Measurements from ENCODE around the gene PACSIN2.

Gene PACSIN2

GRCh38 chr22:42842658-42843370, 172.1 kb downstream of the PACSIN2 start:
- Histone ChIP-seq H3K27me3 (ENCODE audit: control insufficient read depth in 5 of 5, insufficient read depth in 4 of 5, low read length in 5 of 5) (no peaks in the 10 kb centered on the region), H3K9me3 (ENCODE audit: control insufficient read depth in 5 of 5, low read length in 5 of 5) (no peaks in the 10 kb centered on the region), H3K9ac (ENCODE audit: low read length in 5 of 5) (no peak overlapping the region), H3K4me3 (ENCODE audit: low read depth in 1 of 5, low read length in 5 of 5) (no peak overlapping the region), H3K36me3 (ENCODE audit: control insufficient read depth in 5 of 5, insufficient read depth in 5 of 5, low read length in 5 of 5) (peaks cover 11 to 63% (median 37%) of the 10 kb centered on the region in 5 donors), H3K27ac (ENCODE audit: low read depth, low read length) (no peak overlapping the region), H3K4me1 (ENCODE audit: control insufficient read depth in 5 of 5, insufficient read depth in 5 of 5, low read length in 5 of 5) (no peaks in the 10 kb centered on the region)

- no peaks in the 10 kb centered on the region for H3K27me3 ChIP-seq (ENCODE audit: control insufficient read depth in 5 of 5, insufficient read depth in 4 of 5, low read length in 5 of 5)
- H3K4me3 ChIP-seq (ENCODE audit: low read depth in 1 of 5, low read length in 5 of 5), result no peak overlapping the region
- H3K9ac ChIP-seq (ENCODE audit: low read length in 5 of 5), result no peak overlapping the region
- H3K27ac ChIP-seq (ENCODE audit: low read depth, low read length), result no peak overlapping the region
- H3K4me1 ChIP-seq (ENCODE audit: control insufficient read depth in 5 of 5, insufficient read depth in 5 of 5, low read length in 5 of 5), result no peaks in the 10 kb centered on the region
- no peaks in the 10 kb centered on the region for H3K9me3 ChIP-seq (ENCODE audit: control insufficient read depth in 5 of 5, low read length in 5 of 5)
- H3K36me3 ChIP-seq (ENCODE audit: control insufficient read depth in 5 of 5, insufficient read depth in 5 of 5, low read length in 5 of 5), result peaks cover 7 to 63% (median 29%) of the 10 kb centered on the region in 5 donors
Measured at GRCh38 chr22:42841444-42841843, 173.5 kb downstream of the PACSIN2 start.

- H3K27me3 ChIP-seq (ENCODE audit: control insufficient read depth in 5 of 5, insufficient read depth in 4 of 5, low read length in 5 of 5), result no peaks in the 10 kb centered on the region
- no peak overlapping the region for H3K9ac ChIP-seq (ENCODE audit: low read length in 5 of 5)
Measured at GRCh38 chr22:42837556-42837955, 177.4 kb downstream of the PACSIN2 start.

GRCh38 chr22:42836026-42836425, 178.9 kb downstream of the PACSIN2 start:
- Histone ChIP-seq H3K4me3 (ENCODE audit: low read depth in 1 of 5, low read length in 5 of 5) (no peak overlapping the region), H3K27ac (ENCODE audit: low read depth, low read length) (no peak overlapping the region), H3K27me3 (ENCODE audit: control insufficient read depth in 5 of 5, insufficient read depth in 4 of 5, low read length in 5 of 5) (no peaks in the 10 kb centered on the region), H3K9me3 (ENCODE audit: control insufficient read depth in 5 of 5, low read length in 5 of 5) (no peaks in the 10 kb centered on the region), H3K4me1 (ENCODE audit: control insufficient read depth in 5 of 5, insufficient read depth in 5 of 5, low read length in 5 of 5) (no peaks in the 10 kb centered on the region), H3K9ac (ENCODE audit: low read length in 5 of 5) (no peak overlapping the region), H3K36me3 (ENCODE audit: control insufficient read depth in 5 of 5, insufficient read depth in 5 of 5, low read length in 5 of 5) (peaks cover 23 to 71% (median 48%) of the 10 kb centered on the region in 5 donors)

More at GRCh38 chr22:42837556-42837955, 177.4 kb downstream of the PACSIN2 start:
- Histone ChIP-seq H3K27ac (ENCODE audit: low read depth, low read length) (no peak overlapping the region), H3K36me3 (ENCODE audit: control insufficient read depth in 5 of 5, insufficient read depth in 5 of 5, low read length in 5 of 5) (peaks cover 24 to 67% (median 40%) of the 10 kb centered on the region in 5 donors), H3K4me1 (ENCODE audit: control insufficient read depth in 5 of 5, insufficient read depth in 5 of 5, low read length in 5 of 5) (no peaks in the 10 kb centered on the region), H3K4me3 (ENCODE audit: low read depth in 1 of 5, low read length in 5 of 5) (no peak overlapping the region), H3K9me3 (ENCODE audit: control insufficient read depth in 5 of 5, low read length in 5 of 5) (no peaks in the 10 kb centered on the region)

- H3K36me3 ChIP-seq (ENCODE audit: control insufficient read depth in 5 of 5, insufficient read depth in 5 of 5, low read length in 5 of 5), result peaks cover 26 to 74% (median 56%) of the 10 kb centered on the region in 5 donors
- H3K9me3 ChIP-seq (ENCODE audit: control insufficient read depth in 5 of 5, low read length in 5 of 5), result no peaks in the 10 kb centered on the region
- no peak overlapping the region for H3K9ac ChIP-seq (ENCODE audit: low read length in 5 of 5)
- H3K27ac ChIP-seq (ENCODE audit: low read depth, low read length), result no peak overlapping the region
- H3K4me1 ChIP-seq (ENCODE audit: control insufficient read depth in 5 of 5, insufficient read depth in 5 of 5, low read length in 5 of 5), result no peaks in the 10 kb centered on the region
- no peaks in the 10 kb centered on the region for H3K27me3 ChIP-seq (ENCODE audit: control insufficient read depth in 5 of 5, insufficient read depth in 4 of 5, low read length in 5 of 5)
- H3K4me3 ChIP-seq (ENCODE audit: low read depth in 1 of 5, low read length in 5 of 5), result no peak overlapping the region
Measured at GRCh38 chr22:42834177-42834949, 180.6 kb downstream of the PACSIN2 start.

GRCh38 chr22:42833104-42833503, 181.8 kb downstream of the PACSIN2 start:
- H3K4me3 ChIP-seq (ENCODE audit: low read depth in 1 of 5, low read length in 5 of 5), result no peak overlapping the region
- H3K27me3 ChIP-seq (ENCODE audit: control insufficient read depth in 5 of 5, insufficient read depth in 4 of 5, low read length in 5 of 5), result no peaks in the 10 kb centered on the region
- H3K9me3 ChIP-seq (ENCODE audit: control insufficient read depth in 5 of 5, low read length in 5 of 5), result no peaks in the 10 kb centered on the region
- no peaks in the 10 kb centered on the region for H3K4me1 ChIP-seq (ENCODE audit: control insufficient read depth in 5 of 5, insufficient read depth in 5 of 5, low read length in 5 of 5)
- no peak overlapping the region for H3K9ac ChIP-seq (ENCODE audit: low read length in 5 of 5)
- H3K27ac ChIP-seq (ENCODE audit: low read depth, low read length), result no peak overlapping the region
- H3K36me3 ChIP-seq (ENCODE audit: control insufficient read depth in 5 of 5, insufficient read depth in 5 of 5, low read length in 5 of 5), result peaks cover 31 to 83% (median 58%) of the 10 kb centered on the region in 5 donors

GRCh38 chr22:42831712-42832111, 183.2 kb downstream of the PACSIN2 start:
- Histone ChIP-seq H3K4me3 (ENCODE audit: low read depth in 1 of 5, low read length in 5 of 5) (no peak overlapping the region), H3K9ac (ENCODE audit: low read length in 5 of 5) (no peak overlapping the region), H3K4me1 (ENCODE audit: control insufficient read depth in 5 of 5, insufficient read depth in 5 of 5, low read length in 5 of 5) (no peaks in the 10 kb centered on the region), H3K27me3 (ENCODE audit: control insufficient read depth in 5 of 5, insufficient read depth in 4 of 5, low read length in 5 of 5) (no peaks in the 10 kb centered on the region), H3K27ac (ENCODE audit: low read depth, low read length) (no peak overlapping the region), H3K36me3 (ENCODE audit: control insufficient read depth in 5 of 5, insufficient read depth in 5 of 5, low read length in 5 of 5) (peaks cover 36 to 86% (median 59%) of the 10 kb centered on the region in 5 donors), H3K9me3 (ENCODE audit: control insufficient read depth in 5 of 5, low read length in 5 of 5) (no peaks in the 10 kb centered on the region)

- Histone ChIP-seq H3K36me3 (ENCODE audit: control insufficient read depth in 5 of 5, insufficient read depth in 5 of 5, low read length in 5 of 5) (peaks cover 36 to 89% (median 63%) of the 10 kb centered on the region in 5 donors), H3K27me3 (ENCODE audit: control insufficient read depth in 5 of 5, insufficient read depth in 4 of 5, low read length in 5 of 5) (no peaks in the 10 kb centered on the region), H3K4me1 (ENCODE audit: control insufficient read depth in 5 of 5, insufficient read depth in 5 of 5, low read length in 5 of 5) (no peaks in the 10 kb centered on the region), H3K9me3 (ENCODE audit: control insufficient read depth in 5 of 5, low read length in 5 of 5) (no peaks in the 10 kb centered on the region), H3K27ac (ENCODE audit: low read depth, low read length) (no peak overlapping the region), H3K4me3 (ENCODE audit: low read depth in 1 of 5, low read length in 5 of 5) (no peak overlapping the region), H3K9ac (ENCODE audit: low read length in 5 of 5) (no peak overlapping the region)
Measured at GRCh38 chr22:42830161-42830560, 184.8 kb downstream of the PACSIN2 start.

- Histone ChIP-seq H3K4me1 (ENCODE audit: control insufficient read depth in 5 of 5, insufficient read depth in 5 of 5, low read length in 5 of 5) (no peaks in the 10 kb centered on the region), H3K9ac (ENCODE audit: low read length in 5 of 5) (no peak overlapping the region), H3K36me3 (ENCODE audit: control insufficient read depth in 5 of 5, insufficient read depth in 5 of 5, low read length in 5 of 5) (peaks cover 31 to 89% (median 62%) of the 10 kb centered on the region in 5 donors), H3K27ac (ENCODE audit: low read depth, low read length) (no peak overlapping the region), H3K27me3 (ENCODE audit: control insufficient read depth in 5 of 5, insufficient read depth in 4 of 5, low read length in 5 of 5) (no peaks in the 10 kb centered on the region), H3K9me3 (ENCODE audit: control insufficient read depth in 5 of 5, low read length in 5 of 5) (no peaks in the 10 kb centered on the region), H3K4me3 (ENCODE audit: low read depth in 1 of 5, low read length in 5 of 5) (no peak overlapping the region)
Measured at GRCh38 chr22:42829302-42829701, 185.6 kb downstream of the PACSIN2 start.

GRCh38 chr22:42825796-42826195, 189.2 kb downstream of the PACSIN2 start:
- H3K27ac ChIP-seq (ENCODE audit: low read depth, low read length), result no peak overlapping the region
- peaks cover 0 to 2% (median 0%) of the 10 kb centered on the region in 5 donors for H3K9me3 ChIP-seq (ENCODE audit: control insufficient read depth in 5 of 5, low read length in 5 of 5)
- no peaks in the 10 kb centered on the region for H3K27me3 ChIP-seq (ENCODE audit: control insufficient read depth in 5 of 5, insufficient read depth in 4 of 5, low read length in 5 of 5)
- no peak overlapping the region for H3K9ac ChIP-seq (ENCODE audit: low read length in 5 of 5)
- no peak overlapping the region for H3K4me3 ChIP-seq (ENCODE audit: low read depth in 1 of 5, low read length in 5 of 5)
- H3K4me1 ChIP-seq (ENCODE audit: control insufficient read depth in 5 of 5, insufficient read depth in 5 of 5, low read length in 5 of 5), result no peaks in the 10 kb centered on the region
- H3K36me3 ChIP-seq (ENCODE audit: control insufficient read depth in 5 of 5, insufficient read depth in 5 of 5, low read length in 5 of 5), result peaks cover 29 to 81% (median 48%) of the 10 kb centered on the region in 5 donors

Measured in subcutaneous abdominal adipose tissue (tissue), 5 donors.